Prostate gland (tissue), 2 donors: ENCODE results near the gene STXBP3.

ENCODE experiments used
- CTCF ChIP-seq, 4 experiments: fragments of 200-600 bp in 2 of 4; fragments of 450-650 bp in 2 of 4; sonication (generic) in 2 of 4; IDR thresholded peaks; 1 replicate in 3 of 4; 2 replicates in 1 of 4; pipeline ENCODE4 v1.5.1; 2016 to 2019; ENCODE audit warnings: antibody characterized with exemption in 4 of 4, mild to moderate bottlenecking in 2 of 4, moderate library complexity in 2 of 4
- POLR2A ChIP-seq: fragments of 450-650 bp; IDR thresholded peaks from one replicate; pipeline ENCODE4 v1.6.1; 2016; ENCODE audit warnings: antibody characterized with exemption, mild to moderate bottlenecking
- POLR2AphosphoS5 ChIP-seq: sonication (generic); formaldehyde crosslinking; IDR thresholded peaks from one replicate; pipeline ENCODE4 v1.6.1; 2017; ENCODE audit warnings: antibody characterized with exemption

- TF ChIP-seq CTCF (IDR thresholded peaks at IDR 0.05) (no peak), POLR2A (no peak), POLR2AphosphoS5 (no peak)
Measured at GRCh38 chr1:108824051-108824450, 77.6 kb downstream of the STXBP3 start.
